Measurements from ENCODE around the gene ZNF638. TPM values are rescaled to one million over a fixed set of nuclear protein-coding genes. Genes with fewer than 3 reads are reported as not detected.

ZNF638 gene
- total RNA-seq = 10 to 100 TPM; 79.8 to 97.5 TPM

- Mint-ChIP-seq H3K9me3 (ENCODE audit: low read depth) (no peaks in the 10 kb centered on the region), H3K4me3 (peak within 1 kb of the TSS; percentile 98), H3K36me3 (ENCODE audit: low read depth) (peaks cover 23% of the 10 kb centered on the region), H3K27ac (peak within 1 kb of the TSS; percentile 100), H3K4me1 (peaks cover 31% of the 10 kb centered on the region), H3K27me3 (peaks cover 5% of the 10 kb centered on the region)
- intact Hi-C loops (cut with DNase I, micrococcal nuclease) = loop anchor here (1.0 to 5.0 kb wide), 13 partner anchors 15 to 1739 kb away; partner anchors contain the start of genes MCEE (in 1 of the 2), MPHOSPH10 (in 1 of the 2), NAGK (in 1 of the 2) and PAIP2B (in 1 of the 2)
- DNase-seq = peak; percentile 96
- CTCF ChIA-PET = interaction anchor here (0.5 to 2.5 kb wide), 20 partner anchors 10 to 114 kb away, joined by 3 to 12 read pairs (median 3); no protein-coding TSS in a partner anchor
- peak; percentile 99 for ATAC-seq
- POLR2A ChIA-PET = interaction anchor here (0.5 to 1.8 kb wide), 8 partner anchors 25 to 1637 kb away, joined by 3 to 5 read pairs (median 3); partner anchors contain the start of genes MPHOSPH10 and PAIP2B
These were observed at the start of gene ZNF638 for GRCh38 chr2:71331581-71332434. Gene ZNF638, plus strand, starts transcription at chr2:71331782. Its CDS starts 17,173 bp downstream, at chr2:71348955.

DNA sequence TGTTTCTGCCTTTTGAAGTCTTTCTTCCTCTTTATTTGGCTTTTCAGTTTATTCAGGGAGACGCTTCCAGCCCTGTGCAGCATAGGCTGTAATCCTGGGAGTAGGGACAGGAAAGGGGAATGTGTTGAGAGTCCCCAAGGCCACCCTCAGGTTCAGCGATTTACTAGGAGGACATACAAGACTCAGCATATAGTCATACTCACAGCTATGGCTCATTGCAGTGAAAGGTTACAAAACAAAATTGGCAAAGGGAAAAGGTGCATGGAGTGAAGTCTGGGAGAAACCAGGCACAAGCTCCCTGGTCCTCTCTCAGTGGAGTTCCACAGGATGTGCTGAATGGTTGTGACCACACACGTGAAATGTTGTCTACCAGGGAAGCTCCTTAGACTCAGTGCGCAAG, 49.6 kb upstream of the ZNF638 start:
- no peak overlapping the region for H3K4me3 Mint-ChIP-seq
- no peak for DNase-seq
- no peaks in the 10 kb centered on the region for H3K36me3 Mint-ChIP-seq (ENCODE audit: low read depth)
- CTCF ChIA-PET = interaction anchor here (2.1 kb wide), 1 partner anchor 17 kb away, joined by 7 read pairs; no protein-coding TSS in a partner anchor
- intact Hi-C loops (cut with DNase I, micrococcal nuclease) = no loop called here
- ATAC-seq = no peak
- H3K4me1 Mint-ChIP-seq = peaks cover 9% of the 10 kb centered on the region
- POLR2A ChIA-PET = no interaction called here
- peaks cover 58% of the 10 kb centered on the region for H3K27me3 Mint-ChIP-seq
- H3K9me3 Mint-ChIP-seq (ENCODE audit: low read depth) = no peaks in the 10 kb centered on the region
- H3K27ac Mint-ChIP-seq = no peak overlapping the region

DNA sequence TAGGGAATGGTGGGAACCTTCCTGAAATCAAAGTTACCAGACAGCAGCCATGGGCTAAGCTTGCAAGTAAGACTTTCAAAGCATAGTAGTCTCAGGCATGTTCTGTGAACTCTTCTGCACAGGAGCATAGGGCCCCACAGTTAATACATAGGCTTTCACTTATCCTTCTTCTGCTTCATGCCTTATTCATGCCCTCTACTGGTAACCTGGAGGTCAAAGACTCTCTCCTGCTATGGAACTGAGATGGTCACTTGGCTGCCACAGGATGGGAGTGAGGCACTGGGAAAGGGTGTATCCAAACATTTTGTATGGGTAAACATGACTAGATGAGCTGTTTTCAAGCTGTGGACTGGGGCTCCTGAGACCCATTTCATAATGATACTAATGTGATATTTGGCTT, 49.1 kb upstream of the ZNF638 start:
- DNase-seq = no peak
- Mint-ChIP-seq H3K4me1 (peaks cover 5% of the 10 kb centered on the region), H3K27ac (no peak overlapping the region), H3K36me3 (ENCODE audit: low read depth) (no peaks in the 10 kb centered on the region), H3K4me3 (no peak overlapping the region), H3K27me3 (peaks cover 54% of the 10 kb centered on the region), H3K9me3 (ENCODE audit: low read depth) (no peaks in the 10 kb centered on the region)
- POLR2A ChIA-PET = no interaction called here
- CTCF ChIA-PET = interaction anchor here (2.1 kb wide), 1 partner anchor 17 kb away, joined by 7 read pairs; no protein-coding TSS in a partner anchor
- peak; percentile 16 for ATAC-seq
- intact Hi-C loops (cut with DNase I, micrococcal nuclease) = no loop called here

GRCh38 chr2:71283131-71283530, 48.5 kb upstream of the ZNF638 start:
- Mint-ChIP-seq H3K4me1 (no peaks in the 10 kb centered on the region), H3K4me3 (no peak overlapping the region), H3K27me3 (peaks cover 48% of the 10 kb centered on the region), H3K27ac (no peak overlapping the region), H3K36me3 (ENCODE audit: low read depth) (no peaks in the 10 kb centered on the region), H3K9me3 (ENCODE audit: low read depth) (no peaks in the 10 kb centered on the region)
- ChIA-PET CTCF (interaction anchor here (0.7 kb wide), 1 partner anchor 32 kb away, joined by 3 read pairs; no protein-coding TSS in a partner anchor), POLR2A (no interaction called here)
- intact Hi-C loops (cut with DNase I, micrococcal nuclease) = no loop called here
- ATAC-seq = no peak
- DNase-seq = no peak

GRCh38 chr2:71285706-71286105, 45.9 kb upstream of the ZNF638 start:
- H3K36me3 Mint-ChIP-seq (ENCODE audit: low read depth) = no peaks in the 10 kb centered on the region
- no peaks in the 10 kb centered on the region for H3K9me3 Mint-ChIP-seq (ENCODE audit: low read depth)
- H3K27me3 Mint-ChIP-seq = peaks cover 30% of the 10 kb centered on the region
- no peak overlapping the region for H3K4me3 Mint-ChIP-seq
- intact Hi-C loops (cut with DNase I, micrococcal nuclease) = no loop called here
- no peak overlapping the region for H3K27ac Mint-ChIP-seq
- ChIA-PET POLR2A (no interaction called here), CTCF (interaction anchor here (0.7 to 1.0 kb wide), 2 partner anchors 18 to 225 kb away, joined by 3 to 4 read pairs; no protein-coding TSS in a partner anchor)
- ATAC-seq (no peak), DNase-seq (no peak)
- H3K4me1 Mint-ChIP-seq = no peaks in the 10 kb centered on the region

GRCh38 chr2:71291398-71291797, 40.2 kb upstream of the ZNF638 start:
- Mint-ChIP-seq H3K27me3 (no peaks in the 10 kb centered on the region), H3K36me3 (ENCODE audit: low read depth) (no peaks in the 10 kb centered on the region), H3K4me3 (no peak overlapping the region), H3K27ac (no peak overlapping the region), H3K9me3 (ENCODE audit: low read depth) (no peaks in the 10 kb centered on the region), H3K4me1 (no peaks in the 10 kb centered on the region)
- ChIA-PET CTCF (interaction anchor here (0.6 kb wide), 1 partner anchor 19 kb away, joined by 3 read pairs; no protein-coding TSS in a partner anchor), POLR2A (no interaction called here)
- DNase-seq = no peak
- intact Hi-C loops (cut with DNase I, micrococcal nuclease) = no loop called here
- ATAC-seq = no peak

- ChIA-PET POLR2A (no interaction called here), CTCF (interaction anchor here (0.5 to 0.6 kb wide), 2 partner anchors 20 to 132 kb away, joined by 3 read pairs; no protein-coding TSS in a partner anchor)
- intact Hi-C loops (cut with DNase I, micrococcal nuclease) = no loop called here
- Mint-ChIP-seq H3K36me3 (ENCODE audit: low read depth) (no peaks in the 10 kb centered on the region), H3K4me3 (no peak overlapping the region), H3K9me3 (ENCODE audit: low read depth) (no peaks in the 10 kb centered on the region), H3K27me3 (no peaks in the 10 kb centered on the region), H3K27ac (no peak overlapping the region), H3K4me1 (no peaks in the 10 kb centered on the region)
- ATAC-seq (no peak), DNase-seq (no peak)
These were observed 39.4 kb upstream of the ZNF638 start for GRCh38 chr2:71292159-71292558.

- ChIA-PET POLR2A (no interaction called here), CTCF (interaction anchor here (0.6 to 5.4 kb wide), 26 partner anchors 9 to 247 kb away, joined by 3 to 112 read pairs (median 4); partner anchors contain the start of gene ZNF638)
- Mint-ChIP-seq H3K36me3 (ENCODE audit: low read depth) (no peaks in the 10 kb centered on the region), H3K27me3 (no peaks in the 10 kb centered on the region), H3K27ac (no peak overlapping the region), H3K4me1 (no peaks in the 10 kb centered on the region), H3K9me3 (ENCODE audit: low read depth) (no peaks in the 10 kb centered on the region), H3K4me3 (no peak overlapping the region)
- ATAC-seq = no peak
- intact Hi-C loops (cut with DNase I, micrococcal nuclease) = loop anchor here (1.0 to 5.0 kb wide), 3 partner anchors 32 to 211 kb away; partner anchors contain the start of gene ZNF638 (in 1 of the 2)
- DNase-seq = no peak
These were observed 32.7 kb upstream of the ZNF638 start for GRCh38 chr2:71298914-71299313.

- ChIA-PET POLR2A (no interaction called here), CTCF (interaction anchor here (0.6 to 5.4 kb wide), 37 partner anchors 8 to 1364 kb away, joined by 3 to 112 read pairs (median 4); partner anchors contain the start of gene ZNF638)
- Mint-ChIP-seq H3K9me3 (ENCODE audit: low read depth) (no peaks in the 10 kb centered on the region), H3K27ac (no peak overlapping the region), H3K4me1 (no peaks in the 10 kb centered on the region), H3K4me3 (no peak overlapping the region), H3K27me3 (no peaks in the 10 kb centered on the region), H3K36me3 (ENCODE audit: low read depth) (no peaks in the 10 kb centered on the region)
- intact Hi-C loops (cut with DNase I, micrococcal nuclease) = loop anchor here (1.0 to 5.0 kb wide), 3 partner anchors 32 to 211 kb away; partner anchors contain the start of gene ZNF638 (in 1 of the 2)
- DNase-seq (no peak), ATAC-seq (no peak)
These were observed 32.1 kb upstream of the ZNF638 start for GRCh38 chr2:71299507-71299906.

- CTCF ChIA-PET = interaction anchor here (0.9 to 1.2 kb wide), 4 partner anchors 18 to 206 kb away, joined by 3 to 4 read pairs (median 3); no protein-coding TSS in a partner anchor
- no peak for ATAC-seq
- intact Hi-C loops (cut with DNase I, micrococcal nuclease) = loop anchor here in 1 of 2 experiments (2.0 kb wide), 1 partner anchor 49 kb away; no protein-coding TSS in a partner anchor
These were observed 27.7 kb upstream of the ZNF638 start for GRCh38 chr2:71303849-71304248.

GRCh38 chr2:71306762-71307161, 24.8 kb upstream of the ZNF638 start:
- H3K4me1 Mint-ChIP-seq = no peaks in the 10 kb centered on the region
- ChIA-PET CTCF (no interaction called here), POLR2A (no interaction called here)
- intact Hi-C loops (cut with DNase I, micrococcal nuclease) = no loop called here
- no peaks in the 10 kb centered on the region for H3K36me3 Mint-ChIP-seq (ENCODE audit: low read depth)
- DNase-seq = no peak
- ATAC-seq = no peak
- no peak overlapping the region for H3K4me3 Mint-ChIP-seq
- no peak overlapping the region for H3K27ac Mint-ChIP-seq
- H3K9me3 Mint-ChIP-seq (ENCODE audit: low read depth) = no peaks in the 10 kb centered on the region
- peaks cover 2% of the 10 kb centered on the region for H3K27me3 Mint-ChIP-seq

More at GRCh38 chr2:71303849-71304248, 27.7 kb upstream of the ZNF638 start:
- DNase-seq = no peak
- Mint-ChIP-seq H3K27ac (no peak overlapping the region), H3K4me3 (no peak overlapping the region), H3K4me1 (no peaks in the 10 kb centered on the region), H3K9me3 (ENCODE audit: low read depth) (no peaks in the 10 kb centered on the region), H3K27me3 (peaks cover 2% of the 10 kb centered on the region), H3K36me3 (ENCODE audit: low read depth) (no peaks in the 10 kb centered on the region)
- POLR2A ChIA-PET = no interaction called here
